ENCODE data around the gene CTBP1. TPM values are rescaled to one million over a fixed set of nuclear protein-coding genes. Genes with fewer than 3 reads are reported as not detected.

The CTBP1 gene
- total and polyA plus RNA-seq, 2 of the 8 experiments (the other 6 are each of a cell fraction or from before 2014, with no cell fraction given) = 128 to 185 TPM

DNA sequence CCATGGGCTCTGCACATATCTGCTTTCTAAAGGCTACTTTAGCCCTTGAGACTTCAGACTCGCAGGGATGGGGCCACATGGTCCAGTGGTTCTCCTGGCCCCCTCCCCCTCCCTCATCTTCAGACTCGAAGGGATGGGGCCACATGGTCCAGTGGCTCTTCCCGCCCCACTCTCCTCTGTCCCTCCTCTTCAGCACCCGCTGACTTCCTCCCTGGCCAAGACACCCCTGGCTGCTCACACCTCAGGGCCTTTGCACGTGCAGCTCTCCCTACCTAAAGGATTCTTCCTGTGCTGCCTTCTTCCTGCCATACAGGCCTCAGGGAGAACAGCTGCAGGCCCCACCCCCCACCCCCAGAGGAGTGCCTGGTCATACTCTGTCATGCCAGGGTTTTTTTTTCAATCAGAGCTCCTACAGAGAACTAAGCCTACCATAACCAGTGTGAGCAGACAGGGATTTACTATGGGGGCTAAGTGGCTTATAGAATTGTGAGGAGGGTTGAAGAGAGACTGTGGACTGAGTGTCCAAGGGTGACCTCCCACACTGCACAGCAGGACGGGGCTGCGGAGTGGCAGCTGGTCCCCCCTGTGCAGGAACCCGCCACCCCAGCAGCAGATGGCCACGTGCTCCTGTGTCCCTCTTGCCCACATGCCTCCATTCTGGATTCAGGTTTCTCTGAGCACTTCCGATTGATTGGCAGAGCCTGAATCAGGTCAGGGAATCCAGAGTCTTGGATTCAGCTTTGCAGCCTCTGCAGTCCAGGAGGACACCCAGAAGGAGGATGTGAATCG lies 70.4 kb downstream of the CTBP1 start (continued):
- no peak for TF ChIP-seq TEAD4 (IDR thresholded peaks at IDR 0.05; ENCODE audit: low read depth, low read length)
